ENCODE measurements around the gene ANTXRL. TPM values are rescaled to one million over a fixed set of nuclear protein-coding genes. Genes with fewer than 3 reads are reported as not detected.
"Not testable (repeated sequence)": the region's sequence is repeated elsewhere in the genome, so short reads cannot be mapped to it uniquely, and the experiment has no call there.

ANTXRL gene
- total RNA-seq, 6 donors from 2014 or later: not detected

- no peak for DNase-seq
- no peak for ATAC-seq (ENCODE audit: low FRiP score in 2 of 2)
- H3K4me1 ChIP-seq: peaks cover 0 to 5% (median 0%) of the 10 kb centered on the region in 4 donors
- no peaks in the 10 kb centered on the region for H3K9me3 ChIP-seq
- no peak overlapping the region for H3K4me3 ChIP-seq
- TF ChIP-seq CTCF (IDR thresholded peaks at IDR 0.05): no peak
- TF ChIP-seq POLR2A (IDR thresholded peaks at IDR 0.05): no peak
- TF ChIP-seq POLR2AphosphoS5 (IDR thresholded peaks at IDR 0.05): no peak
- no peak for TF ChIP-seq EP300 (IDR thresholded peaks at IDR 0.05)
- H3K27me3 ChIP-seq: no peaks in the 10 kb centered on the region
- no peaks in the 10 kb centered on the region for H3K36me3 ChIP-seq
- H3K27ac ChIP-seq: no peak overlapping the region
- WGBS, 2 donors: 72 to 76% methylated on average over 3 of the region's 3 CpGs
These were observed 17.3 kb downstream of the ANTXRL start for GRCh38 chr10:46304062-46304461.

- ATAC-seq (ENCODE audit: low FRiP score in 2 of 2); DNase-seq; H3K27me3 ChIP-seq; H3K4me1 ChIP-seq; H3K27ac ChIP-seq; H3K36me3 ChIP-seq; H3K9me3 ChIP-seq; H3K4me3 ChIP-seq: not testable (repeated sequence)
- WGBS, 2 donors: 93 to 100% methylated on average over 4 to 5 of the region's 5 CpGs
These were observed 17.9 kb downstream of the ANTXRL start for GRCh38 chr10:46304671-46305070.

GRCh38 chr10:46305079-46305818 is 18.5 kb downstream of the ANTXRL start:
- ATAC-seq (ENCODE audit: low FRiP score in 2 of 2) (no peak), DNase-seq (no peak)
- H3K27me3 ChIP-seq: no peaks in the 10 kb centered on the region
- no peak overlapping the region for H3K27ac ChIP-seq
- H3K9me3 ChIP-seq: no peaks in the 10 kb centered on the region
- WGBS, 2 donors: 61 to 82% methylated on average over 10 of the region's 10 CpGs
- no peaks in the 10 kb centered on the region for H3K4me1 ChIP-seq
- TF ChIP-seq CTCF (IDR thresholded peaks at IDR 0.05) (no peak), POLR2A (IDR thresholded peaks at IDR 0.05) (no peak), EP300 (IDR thresholded peaks at IDR 0.05) (no peak), POLR2AphosphoS5 (IDR thresholded peaks at IDR 0.05) (no peak)
- H3K4me3 ChIP-seq: no peak overlapping the region
- no peaks in the 10 kb centered on the region for H3K36me3 ChIP-seq

- WGBS, 2 donors: 88 to 95% methylated on average over 1 of the region's 1 CpG
- no peaks in the 10 kb centered on the region for H3K4me1 ChIP-seq
- DNase-seq: no peak
- H3K27ac ChIP-seq: no peak overlapping the region
- TF ChIP-seq POLR2AphosphoS5 (IDR thresholded peaks at IDR 0.05) (no peak), CTCF (IDR thresholded peaks at IDR 0.05) (no peak), EP300 (IDR thresholded peaks at IDR 0.05) (no peak), POLR2A (IDR thresholded peaks at IDR 0.05) (no peak)
- H3K9me3 ChIP-seq: no peaks in the 10 kb centered on the region
- no peaks in the 10 kb centered on the region for H3K27me3 ChIP-seq
- no peak for ATAC-seq (ENCODE audit: low FRiP score in 2 of 2)
- no peak overlapping the region for H3K4me3 ChIP-seq
- H3K36me3 ChIP-seq: no peaks in the 10 kb centered on the region
These were observed 19.2 kb downstream of the ANTXRL start for GRCh38 chr10:46305986-46306385.

GRCh38 chr10:46306516-46307184 is 19.9 kb downstream of the ANTXRL start:
- no peak for TF ChIP-seq EP300 (IDR thresholded peaks at IDR 0.05)
- TF ChIP-seq POLR2A (IDR thresholded peaks at IDR 0.05): no peak
- TF ChIP-seq POLR2AphosphoS5 (IDR thresholded peaks at IDR 0.05): no peak
- no peak for TF ChIP-seq CTCF (IDR thresholded peaks at IDR 0.05)
- ATAC-seq (ENCODE audit: low FRiP score in 2 of 2) (no peak), DNase-seq (no peak)
- WGBS, 2 donors: 81 to 83% methylated on average over 4 to 5 of the region's 5 CpGs
- Histone ChIP-seq H3K9me3 (no peaks in the 10 kb centered on the region), H3K4me3 (no peak overlapping the region), H3K36me3 (no peaks in the 10 kb centered on the region), H3K27me3 (no peaks in the 10 kb centered on the region), H3K4me1 (no peaks in the 10 kb centered on the region), H3K27ac (no peak overlapping the region)
